GM21360 (cell line): ENCODE results near the gene COX4I1.
"Not testable (repeated sequence)": the region's sequence is repeated elsewhere in the genome, so short reads cannot be mapped to it uniquely, and the experiment has no call there.

Source experiments
- ATAC-seq: cut with Tn5 transposase; IDR thresholded peaks from one replicate; pipeline ENCODE4 v1.9.1; 2021; ENCODE audit warnings: mild to moderate bottlenecking, moderate library complexity; ENCODE audit not compliant: unreplicated experiment

The COX4I1 gene

GRCh38 chr16:85821390-85822135 is 22.1 kb downstream of the COX4I1 start:
- ATAC-seq: peak; percentile 76

GRCh38 chr16:85822145-85822544 is 22.6 kb downstream of the COX4I1 start:
- no peak for ATAC-seq

- ATAC-seq: no peak
Measured at GRCh38 chr16:85823328-85823920, 23.9 kb downstream of the COX4I1 start.

GRCh38 chr16:85824161-85825135 is 25.0 kb downstream of the COX4I1 start:
- ATAC-seq: no peak

- no peak for ATAC-seq
Measured at GRCh38 chr16:85825326-85825725, 25.8 kb downstream of the COX4I1 start.

GRCh38 chr16:85826686-85827247 is 27.3 kb downstream of the COX4I1 start:
- no peak for ATAC-seq

GRCh38 chr16:85828166-85828565 is 28.7 kb downstream of the COX4I1 start:
- ATAC-seq: no peak

GRCh38 chr16:85829171-85829719 is 29.8 kb downstream of the COX4I1 start:
- no peak for ATAC-seq

- no peak for ATAC-seq
Measured at GRCh38 chr16:85829751-85830445, 30.4 kb downstream of the COX4I1 start.

- ATAC-seq: no peak
Measured at GRCh38 chr16:85830821-85831220, 31.3 kb downstream of the COX4I1 start.

- ATAC-seq: peak; percentile 46
Measured at GRCh38 chr16:85832570-85833218, 33.2 kb downstream of the COX4I1 start.

- ATAC-seq: no peak
Measured at GRCh38 chr16:85833219-85833920, 33.9 kb downstream of the COX4I1 start.

- ATAC-seq: no peak
Measured at GRCh38 chr16:85834741-85835140, 35.2 kb downstream of the COX4I1 start.

- ATAC-seq: no peak
Measured at GRCh38 chr16:85835227-85835751, 35.8 kb downstream of the COX4I1 start.

- no peak for ATAC-seq
Measured at GRCh38 chr16:85835956-85836705, 36.6 kb downstream of the COX4I1 start.

GRCh38 chr16:85836706-85837582 is 37.4 kb downstream of the COX4I1 start:
- ATAC-seq: no peak

- not testable (repeated sequence) for ATAC-seq
Measured at GRCh38 chr16:85837654-85838053, 38.2 kb downstream of the COX4I1 start.
